ENCODE data around the gene PPP6C.
"Not testable (repeated sequence)": the region's sequence is repeated elsewhere in the genome, so short reads cannot be mapped to it uniquely, and the experiment has no call there.

PPP6C gene

DNA sequence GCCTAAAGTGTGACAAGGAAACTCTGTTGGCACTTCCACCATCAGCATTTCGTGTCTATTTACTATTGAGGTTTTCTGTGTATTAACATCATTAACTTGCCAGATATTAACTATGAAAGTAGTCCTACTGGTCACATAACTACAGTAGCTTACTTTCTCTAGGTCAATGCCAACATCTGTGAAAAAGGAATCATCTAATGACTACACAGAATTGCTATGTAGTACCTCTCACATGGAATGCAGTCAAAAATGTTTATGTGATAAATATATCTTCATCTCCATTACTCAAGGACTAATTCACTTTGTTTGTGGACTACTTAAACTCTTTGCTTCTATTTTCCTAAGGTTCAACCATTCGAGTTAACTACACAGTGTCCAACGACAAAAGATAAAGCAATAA, 48.4 kb downstream of the PPP6C start:
- no peak for DNase-seq

DNA sequence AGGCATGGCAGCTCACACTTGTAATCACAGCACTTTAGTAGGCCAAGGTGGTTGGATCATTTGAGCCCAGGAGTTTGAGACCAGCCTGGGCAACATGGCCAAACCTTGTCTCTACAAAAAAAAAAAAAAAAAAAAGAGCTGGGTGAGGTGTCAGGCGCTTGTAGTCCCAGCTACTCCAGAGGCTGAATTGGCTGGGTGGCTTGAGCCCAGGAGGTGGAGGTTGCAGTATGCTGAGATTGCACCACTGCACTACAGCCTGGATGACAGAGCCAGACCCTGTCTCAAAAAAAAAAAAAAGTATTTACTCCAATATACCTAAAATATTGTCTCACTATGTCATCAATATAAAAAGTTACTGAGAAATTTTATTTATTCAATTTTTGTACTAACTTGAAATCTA, 49.0 kb downstream of the PPP6C start:
- DNase-seq: no peak

DNA sequence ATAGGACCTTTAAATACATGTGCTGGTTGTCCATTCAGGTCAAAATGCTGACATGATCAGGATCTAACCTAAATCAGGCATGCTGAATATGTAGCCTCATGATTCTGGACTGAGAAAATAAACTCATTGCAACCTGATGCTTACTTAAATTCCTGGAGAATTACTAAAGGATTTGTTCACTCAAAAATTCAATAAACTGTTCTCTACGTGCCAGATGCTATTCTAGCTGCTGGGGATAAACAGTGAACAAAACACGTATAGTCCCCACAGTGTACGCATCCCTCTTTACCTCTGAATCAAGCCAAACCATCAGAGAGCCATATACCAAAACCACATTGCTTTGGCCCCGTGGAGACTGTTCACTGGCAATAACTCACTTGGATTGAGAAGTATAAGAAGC, 52.4 kb downstream of the PPP6C start:
- DNase-seq: no peak

DNA sequence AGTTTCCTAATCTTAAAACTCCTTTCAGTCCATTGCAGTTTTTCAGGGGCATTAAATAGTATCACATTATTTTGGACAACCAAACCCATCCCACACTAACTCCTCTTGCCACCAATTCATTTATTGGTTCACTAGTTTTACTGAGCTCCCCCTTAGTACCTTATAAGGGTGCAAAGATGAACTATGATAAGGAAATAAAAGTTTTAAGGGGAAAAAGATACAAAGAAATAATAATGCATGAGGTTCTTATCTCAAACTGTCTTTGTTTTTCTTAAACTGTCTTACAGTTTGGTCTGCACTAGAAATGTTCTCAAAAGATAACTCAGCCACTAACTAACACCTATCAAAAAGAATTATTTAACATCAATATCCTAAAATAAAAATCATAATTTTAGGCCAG, 54.6 kb downstream of the PPP6C start:
- DNase-seq: no peak

DNA sequence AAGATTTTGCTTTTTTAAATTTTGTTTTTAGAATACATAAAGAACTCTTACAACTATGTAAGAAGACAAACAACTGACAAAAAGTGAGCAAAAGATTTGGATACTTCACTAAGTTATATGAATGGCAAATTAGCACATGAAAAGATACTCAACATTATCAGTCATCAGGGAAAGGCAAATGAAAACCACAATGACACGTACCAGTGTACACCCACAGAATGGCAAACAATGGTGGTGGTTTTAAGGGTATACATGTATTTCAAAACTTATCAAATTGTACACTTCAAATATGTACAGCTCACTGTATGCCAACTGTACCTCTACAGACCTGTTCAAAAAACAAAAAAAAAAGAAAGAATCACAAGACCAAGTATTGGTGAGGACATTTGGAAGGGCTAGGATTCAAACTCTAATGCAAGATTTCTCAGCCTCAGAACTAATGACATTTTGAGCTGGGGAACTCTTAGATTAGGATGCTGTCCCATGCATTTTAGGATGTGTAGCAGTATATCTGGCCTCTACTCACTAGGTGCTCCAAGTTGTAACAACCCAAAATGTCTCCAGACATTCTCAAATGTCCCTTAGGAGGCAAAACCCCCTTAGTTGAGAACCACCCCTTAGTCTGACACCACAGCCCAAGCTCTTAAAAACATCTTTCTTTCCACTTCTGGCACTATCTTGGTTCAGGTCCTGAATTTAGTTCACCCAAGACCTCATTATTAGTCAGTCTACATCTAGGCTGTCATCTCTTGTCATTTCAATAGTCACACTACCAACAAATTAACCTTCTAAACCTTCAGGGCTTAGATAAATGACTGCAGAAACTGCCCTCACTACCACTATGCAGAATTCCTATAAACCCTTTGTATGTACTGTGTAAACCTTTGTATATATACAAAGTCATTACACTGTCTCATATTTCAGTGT, 55.9 kb downstream of the PPP6C start:
- DNase-seq: no peak

DNA sequence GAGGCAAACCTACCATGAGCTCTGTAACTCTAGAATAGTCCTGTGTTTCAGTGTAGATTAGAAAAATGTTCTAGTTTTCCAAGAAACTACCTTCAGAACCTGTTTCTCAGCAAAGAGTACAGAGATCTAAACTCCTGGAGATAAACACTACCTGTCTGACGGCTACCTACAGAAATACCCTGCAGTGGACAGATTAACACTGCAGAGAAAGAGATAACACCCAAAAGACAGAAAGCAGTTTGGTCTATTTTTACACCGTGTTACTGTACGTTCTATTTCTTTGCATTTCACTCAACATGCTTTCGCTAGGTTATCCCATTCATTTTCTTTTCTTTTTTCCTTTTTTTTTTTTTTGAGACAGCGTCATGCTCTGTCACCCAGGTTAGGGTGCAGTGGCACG, 57.8 kb downstream of the PPP6C start:
- DNase-seq: no peak

DNA sequence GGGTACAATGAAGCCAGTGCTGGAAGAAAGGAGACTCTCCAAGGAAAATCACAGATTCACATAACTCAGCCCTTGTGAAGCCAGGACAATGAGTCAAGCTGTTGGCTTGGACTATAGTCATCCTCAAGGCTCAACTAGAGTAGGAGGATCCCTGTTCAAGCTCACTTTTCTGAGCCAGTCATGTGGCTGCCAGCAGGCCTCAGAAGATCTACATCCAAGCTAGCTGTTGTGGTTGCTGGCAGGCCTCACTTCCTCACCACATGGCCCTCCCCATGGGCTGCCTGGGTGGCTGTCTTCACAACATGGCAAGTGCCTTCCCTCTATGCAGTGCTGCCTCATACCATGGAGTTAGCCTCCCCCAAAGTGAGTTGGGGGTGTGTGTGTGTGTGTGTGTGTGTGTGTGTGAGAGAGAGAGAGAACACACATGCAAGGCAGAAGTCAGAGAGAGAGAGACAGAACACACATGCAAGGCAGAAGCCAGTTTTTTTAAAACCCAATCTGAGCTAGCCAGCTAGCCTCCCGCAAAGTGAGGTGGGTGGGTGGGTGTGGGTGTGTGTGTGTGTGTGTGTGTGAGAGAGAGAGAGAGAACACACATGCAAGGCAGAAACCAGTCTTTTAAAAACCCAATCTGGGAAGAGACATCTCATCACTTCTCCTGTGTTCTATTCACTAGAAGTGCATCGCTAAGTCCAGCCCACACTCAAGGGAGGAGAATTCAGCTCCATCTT, 63.4 kb downstream of the PPP6C start:
- DNase-seq: no peak

DNA sequence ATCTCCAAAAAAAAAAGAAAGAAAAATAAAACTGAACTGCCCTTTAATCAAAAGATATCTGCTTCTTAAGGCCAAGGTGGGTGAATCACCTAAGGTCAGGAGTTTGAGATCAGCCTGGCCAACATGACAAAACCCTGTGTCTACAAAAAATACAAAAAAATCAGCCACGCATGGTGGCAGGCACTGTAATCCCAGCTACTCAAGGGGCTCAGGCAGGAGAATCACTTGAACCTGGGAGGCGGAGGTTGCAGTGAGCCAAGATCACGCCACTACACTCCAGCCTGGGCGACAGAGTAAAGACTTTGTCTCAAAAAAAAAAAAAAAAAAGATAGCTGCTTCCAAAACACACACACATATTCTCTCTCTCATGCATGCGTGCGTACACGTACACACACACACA, 64.1 kb downstream of the PPP6C start:
- no peak for DNase-seq

DNA sequence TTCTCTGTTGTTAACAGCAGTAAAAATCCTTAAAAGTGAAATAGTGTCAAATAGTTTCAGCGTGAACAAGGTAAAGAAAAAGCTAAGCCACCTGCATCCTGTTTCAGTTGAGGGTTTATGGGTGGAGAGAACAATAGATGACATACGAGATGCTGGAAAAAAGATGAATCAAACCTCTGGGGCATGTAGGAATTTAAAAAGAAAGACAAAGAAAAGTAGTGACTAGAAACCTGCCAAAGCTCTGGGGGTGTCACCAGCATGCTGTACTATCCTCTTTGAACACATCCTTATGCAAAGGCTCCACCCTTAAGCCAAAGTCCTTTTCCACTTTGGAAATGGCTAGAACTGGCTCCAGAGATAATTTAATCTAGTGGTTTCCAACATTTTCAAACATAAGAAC, 68.5 kb downstream of the PPP6C start:
- DNase-seq: no peak

DNA sequence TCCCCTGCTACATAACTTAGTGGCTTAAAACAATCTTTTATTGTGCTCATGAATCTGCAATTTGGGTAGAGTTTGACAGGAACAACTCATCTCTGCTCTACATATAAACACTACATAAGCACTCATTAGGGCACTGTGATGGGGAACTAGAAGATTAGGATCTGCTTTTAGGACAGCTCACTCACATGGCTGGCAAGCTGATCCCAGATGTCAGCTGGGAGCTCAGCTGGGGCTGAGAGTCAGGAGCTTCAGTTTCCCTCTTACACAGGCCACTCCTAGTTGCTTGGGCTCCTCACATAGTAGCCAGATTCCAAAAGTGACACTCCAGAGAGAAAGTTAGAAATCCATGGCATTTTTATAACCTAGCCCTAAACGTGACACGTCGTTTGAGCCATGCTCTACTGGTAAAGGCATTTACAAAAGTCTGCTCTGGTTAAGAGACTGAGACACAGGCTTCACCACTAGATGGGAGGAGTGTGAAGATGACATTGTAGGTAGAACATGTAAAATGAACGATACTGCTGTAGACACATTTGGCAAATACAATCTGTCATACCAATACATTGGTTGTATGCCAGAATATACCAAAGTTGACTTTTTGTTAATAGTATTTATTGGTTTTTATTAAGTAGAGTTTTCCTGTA, 69.8 kb downstream of the PPP6C start:
- no peak for DNase-seq

DNA sequence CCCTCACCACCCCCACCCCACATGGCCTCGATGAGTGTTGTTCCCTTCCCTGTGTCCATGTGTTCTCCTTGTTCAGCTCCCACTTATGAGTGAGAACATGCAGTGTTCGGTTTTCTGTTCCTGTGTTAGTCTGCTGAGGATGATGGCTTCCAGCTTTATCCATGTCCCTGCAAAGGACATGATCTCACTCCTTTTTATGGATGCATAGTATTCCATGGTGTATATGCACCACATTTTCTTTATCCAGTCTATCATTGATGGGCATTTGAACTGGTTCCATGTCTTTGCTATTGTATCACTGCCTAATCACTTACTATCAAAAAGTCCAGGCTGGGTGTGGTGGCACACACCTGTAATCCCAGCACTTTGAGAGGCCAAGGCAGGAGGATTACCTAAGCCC, 70.9 kb downstream of the PPP6C start:
- not testable (repeated sequence) for DNase-seq

DNA sequence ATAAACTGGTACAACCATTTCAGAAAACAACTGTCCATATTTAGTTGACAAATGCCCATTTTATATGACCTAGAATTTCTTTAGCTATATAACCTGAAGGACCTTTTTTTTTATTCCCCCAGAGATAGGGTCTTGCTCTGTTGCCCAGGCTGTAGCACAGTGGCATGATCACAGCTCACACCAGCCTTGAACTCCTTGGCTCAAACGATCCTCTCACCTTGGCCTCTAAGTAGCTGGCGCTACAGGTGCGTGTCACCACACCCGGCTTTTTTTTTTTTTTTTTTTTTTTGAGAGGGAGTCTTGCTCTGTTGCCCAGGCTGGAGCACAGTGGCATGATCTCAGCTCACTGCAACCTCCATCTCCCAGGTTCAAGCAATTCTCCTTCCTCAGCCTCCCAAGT, 75.1 kb downstream of the PPP6C start:
- not testable (repeated sequence) for DNase-seq

DNA sequence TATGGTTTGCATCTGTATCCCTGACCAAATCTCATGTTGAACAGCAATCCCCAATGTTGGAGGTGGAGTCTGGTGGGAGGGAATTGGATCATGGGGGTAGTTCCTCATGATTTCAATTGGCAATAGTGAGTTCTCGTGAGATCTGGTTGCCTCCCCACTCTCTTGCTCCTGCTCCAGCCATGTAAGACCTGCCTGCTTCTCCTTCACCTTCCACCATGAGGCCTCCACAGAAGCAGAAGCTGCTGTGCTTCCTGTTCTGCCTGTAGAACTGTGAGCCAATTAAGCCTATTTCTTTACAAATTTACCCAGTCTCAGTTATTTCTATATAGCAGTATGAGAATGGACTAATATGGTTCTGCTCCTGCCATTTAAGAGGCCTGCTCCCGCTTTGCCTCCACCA, 79.1 kb downstream of the PPP6C start:
- DNase-seq: no peak

DNA sequence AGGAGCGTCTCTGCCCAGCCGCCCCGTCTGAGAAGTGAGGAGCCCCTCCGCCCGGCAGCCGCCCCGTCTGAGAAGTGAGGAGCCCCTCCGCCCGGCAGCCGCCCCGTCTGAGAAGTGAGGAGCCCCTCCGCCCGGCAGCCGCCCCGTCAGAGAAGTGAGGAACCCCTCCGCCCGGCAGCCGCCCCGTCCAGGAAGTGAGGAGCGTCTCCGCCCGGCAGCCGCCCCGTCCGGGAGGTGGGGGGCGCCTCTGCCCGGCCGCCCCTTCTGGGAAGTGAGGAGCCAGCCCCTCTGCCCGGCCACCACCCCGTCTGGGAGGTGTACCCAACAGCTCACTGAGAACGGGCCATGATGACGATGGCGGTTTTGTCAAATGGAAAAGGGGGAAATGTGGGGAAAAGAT, 81.1 kb downstream of the PPP6C start:
- not testable (repeated sequence) for DNase-seq

DNA sequence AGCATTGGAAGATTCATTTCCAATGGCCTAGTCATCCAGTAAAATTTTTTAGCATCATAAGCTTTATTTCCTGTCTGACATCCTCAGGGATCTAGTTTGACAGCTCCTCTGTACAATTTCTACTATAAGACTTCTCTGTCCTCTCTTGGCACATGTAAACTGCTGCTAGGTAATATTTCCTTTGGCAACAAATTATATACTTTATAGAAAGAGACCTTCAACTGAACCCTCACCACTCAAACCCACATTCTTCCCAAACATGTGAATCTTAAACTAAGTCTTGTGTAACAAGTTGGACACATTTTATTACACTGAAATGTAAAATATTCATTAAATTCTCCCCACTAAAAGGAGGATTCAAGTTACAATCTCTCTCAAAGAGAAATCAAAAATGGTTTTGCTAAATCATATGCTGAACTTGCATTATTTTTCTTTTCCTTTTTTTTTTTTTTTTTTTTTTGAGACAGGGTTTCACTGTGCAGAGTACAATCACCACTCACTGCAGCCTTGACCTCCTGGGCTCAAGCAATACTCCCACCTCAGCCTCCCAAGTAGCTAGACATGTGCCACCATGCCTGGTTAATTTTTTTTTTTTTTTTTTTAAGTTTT, 83.2 kb downstream of the PPP6C start:
- no peak for DNase-seq

DNA sequence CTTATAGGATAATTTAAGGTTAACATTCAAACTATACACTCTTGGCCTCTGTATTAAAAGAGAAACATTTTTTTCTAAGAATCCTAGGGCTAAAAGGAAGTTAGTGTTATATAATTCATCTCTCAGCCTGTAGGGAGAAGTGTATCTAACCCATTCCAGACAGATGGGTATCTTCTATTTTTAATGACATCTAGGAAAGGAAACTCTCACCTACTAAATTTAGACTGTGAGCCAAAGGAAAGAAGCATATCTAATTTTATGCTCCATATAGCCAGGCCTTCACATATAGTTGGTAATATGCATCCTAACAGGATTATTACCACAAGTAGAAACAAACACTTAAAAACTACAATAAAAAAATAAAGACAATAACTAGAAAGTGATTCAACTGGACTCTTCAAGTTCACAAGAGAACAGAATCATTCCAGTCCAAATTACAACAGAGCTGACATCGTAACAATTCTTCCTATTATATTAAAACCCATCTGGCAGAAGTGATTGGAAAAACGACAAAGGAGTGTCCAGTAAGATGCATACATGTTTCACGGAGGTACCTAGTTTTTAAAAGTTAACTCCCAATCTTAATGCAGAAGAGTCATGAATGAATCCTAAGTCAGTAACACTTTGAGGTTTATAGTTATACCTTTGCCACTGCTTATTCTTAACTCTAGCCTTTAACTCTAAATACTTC, 85.7 kb downstream of the PPP6C start:
- DNase-seq: no peak

DNA sequence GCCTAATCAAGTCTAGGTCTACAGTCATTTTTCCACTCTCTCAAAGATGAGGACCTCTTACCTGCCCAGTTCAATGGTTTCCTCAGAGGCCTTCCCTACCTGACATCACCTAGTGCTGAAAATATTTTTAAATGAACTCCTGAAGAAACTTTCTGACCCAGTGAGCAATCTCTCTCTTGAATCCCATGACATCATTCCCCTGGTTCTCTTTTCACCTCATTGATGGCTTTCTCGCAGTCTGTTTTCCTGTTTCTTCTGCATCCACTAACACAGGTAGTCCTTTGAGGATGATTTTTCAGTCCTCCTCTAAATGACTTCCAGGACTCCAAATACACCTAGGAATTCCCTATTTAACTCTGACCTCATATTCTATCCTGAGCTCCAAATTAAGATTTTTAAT, 86.6 kb downstream of the PPP6C start:
- DNase-seq: no peak

DNA sequence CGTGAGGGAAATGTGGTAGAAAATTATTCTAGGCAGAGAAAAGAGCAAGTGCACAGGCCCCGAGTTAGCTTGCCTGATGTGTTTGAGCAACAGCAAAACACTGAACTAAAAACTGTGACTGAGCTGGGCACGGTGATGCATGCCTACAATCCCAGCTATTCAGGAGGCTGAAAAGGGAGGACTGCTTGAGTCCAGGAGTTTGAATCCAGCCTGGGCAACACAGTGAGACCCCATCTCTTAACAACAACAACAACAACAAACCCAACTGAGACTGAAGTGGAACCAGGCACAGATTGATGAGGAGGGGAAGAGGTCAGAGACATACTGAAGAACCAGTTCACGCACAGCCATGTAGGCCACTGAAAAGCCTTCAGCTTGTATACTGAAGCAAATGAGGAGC, 88.8 kb downstream of the PPP6C start:
- no peak for DNase-seq

DNA sequence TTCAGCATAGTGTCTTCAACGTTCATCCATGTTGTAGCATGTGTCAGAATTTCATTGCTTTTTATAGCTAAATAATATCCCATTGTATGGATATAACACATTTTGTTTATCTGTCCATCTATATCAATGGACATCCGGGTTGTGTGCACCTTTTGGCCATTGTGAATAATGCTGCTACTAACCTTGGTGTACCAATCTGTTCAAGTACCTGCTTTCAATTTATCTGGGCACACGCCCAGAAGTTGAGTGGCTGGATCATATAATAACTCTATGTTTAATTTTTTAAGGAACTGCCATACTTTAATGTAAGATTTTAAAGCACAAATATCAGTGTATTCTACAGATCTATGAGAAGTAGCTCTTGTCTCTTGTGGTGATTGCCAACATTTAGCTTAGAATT, 89.8 kb downstream of the PPP6C start:
- DNase-seq: peak; percentile 20
